Embryonic facial prominence (tissue), 1 donor: Measurements from ENCODE around the gene COL8A2.

Experiments used
- DNase-seq: peaks from one replicate; pipeline ENCODE4 v3.0.0-alpha.2; 2016; ENCODE audit errors: extremely low spot score

Gene COL8A2

GRCh38 chr1:36114371-36114770 is 10.7 kb downstream of the COL8A2 start:
- DNase-seq = no peak

- DNase-seq = no peak
These were observed 12.2 kb downstream of the COL8A2 start for GRCh38 chr1:36112823-36113222.

GRCh38 chr1:36111151-36111550 is 13.9 kb downstream of the COL8A2 start:
- DNase-seq = no peak

- DNase-seq = peak; percentile 65
These were observed 15.9 kb downstream of the COL8A2 start for GRCh38 chr1:36109041-36109679.

GRCh38 chr1:36108314-36108713 is 16.7 kb downstream of the COL8A2 start:
- DNase-seq = no peak

- no peak for DNase-seq
These were observed 17.6 kb downstream of the COL8A2 start for GRCh38 chr1:36107394-36107793.

- DNase-seq = no peak
These were observed 18.8 kb downstream of the COL8A2 start for GRCh38 chr1:36106269-36106668.

- no peak for DNase-seq
These were observed 23.5 kb downstream of the COL8A2 start for GRCh38 chr1:36101546-36101945.

- no peak for DNase-seq
These were observed 24.6 kb downstream of the COL8A2 start for GRCh38 chr1:36100376-36100775.

GRCh38 chr1:36099681-36100341 is 25.2 kb downstream of the COL8A2 start:
- no peak for DNase-seq

GRCh38 chr1:36098650-36099365 is 26.2 kb downstream of the COL8A2 start:
- no peak for DNase-seq

- no peak for DNase-seq
These were observed 27.1 kb downstream of the COL8A2 start for GRCh38 chr1:36097693-36098585.

- no peak for DNase-seq
These were observed 28.3 kb downstream of the COL8A2 start for GRCh38 chr1:36096500-36097432.

- no peak for DNase-seq
These were observed 29.1 kb downstream of the COL8A2 start for GRCh38 chr1:36095760-36096405.

GRCh38 chr1:36094621-36095061 is 30.4 kb downstream of the COL8A2 start:
- no peak for DNase-seq

- DNase-seq = no peak
These were observed 31.1 kb downstream of the COL8A2 start for GRCh38 chr1:36093929-36094328.

- no peak for DNase-seq
These were observed 31.8 kb downstream of the COL8A2 start for GRCh38 chr1:36093226-36093625.

GRCh38 chr1:36092798-36093185 is 32.2 kb downstream of the COL8A2 start:
- no peak for DNase-seq

GRCh38 chr1:36092166-36092797 is 32.7 kb downstream of the COL8A2 start:
- no peak for DNase-seq

GRCh38 chr1:36091698-36092097 is 33.3 kb downstream of the COL8A2 start:
- DNase-seq = no peak
